ENCODE results near the gene RALGPS1.

DNA sequence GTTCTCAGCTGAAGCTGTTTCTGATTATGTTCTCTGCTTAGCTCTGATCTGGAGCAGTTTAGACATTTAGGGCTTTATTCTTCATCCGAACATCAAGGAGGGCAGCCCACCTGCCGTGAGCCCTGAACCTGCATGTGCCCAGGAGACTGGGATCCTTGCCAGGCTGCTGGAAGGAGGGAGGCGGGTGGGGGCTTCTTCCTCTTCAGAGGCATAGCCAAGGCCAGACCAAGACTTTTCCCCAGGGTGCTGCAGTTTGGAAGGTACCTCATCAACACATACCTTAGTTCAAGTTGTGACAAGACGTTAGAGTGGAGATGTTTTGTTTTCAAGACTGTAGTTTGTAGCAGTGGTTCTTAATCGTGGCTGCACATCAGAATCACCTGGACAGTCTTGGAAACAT, 64.9 kb downstream of the RALGPS1 start:
- TF ChIP-seq, protein P1, sequence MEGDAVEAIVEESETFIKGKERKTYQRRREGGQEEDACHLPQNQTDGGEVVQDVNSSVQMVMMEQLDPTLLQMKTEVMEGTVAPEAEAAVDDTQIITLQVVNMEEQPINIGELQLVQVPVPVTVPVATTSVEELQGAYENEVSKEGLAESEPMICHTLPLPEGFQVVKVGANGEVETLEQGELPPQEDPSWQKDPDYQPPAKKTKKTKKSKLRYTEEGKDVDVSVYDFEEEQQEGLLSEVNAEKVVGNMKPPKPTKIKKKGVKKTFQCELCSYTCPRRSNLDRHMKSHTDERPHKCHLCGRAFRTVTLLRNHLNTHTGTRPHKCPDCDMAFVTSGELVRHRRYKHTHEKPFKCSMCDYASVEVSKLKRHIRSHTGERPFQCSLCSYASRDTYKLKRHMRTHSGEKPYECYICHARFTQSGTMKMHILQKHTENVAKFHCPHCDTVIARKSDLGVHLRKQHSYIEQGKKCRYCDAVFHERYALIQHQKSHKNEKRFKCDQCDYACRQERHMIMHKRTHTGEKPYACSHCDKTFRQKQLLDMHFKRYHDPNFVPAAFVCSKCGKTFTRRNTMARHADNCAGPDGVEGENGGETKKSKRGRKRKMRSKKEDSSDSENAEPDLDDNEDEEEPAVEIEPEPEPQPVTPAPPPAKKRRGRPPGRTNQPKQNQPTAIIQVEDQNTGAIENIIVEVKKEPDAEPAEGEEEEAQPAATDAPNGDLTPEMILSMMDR (IDR thresholded peaks at IDR 0.05; ENCODE audit: low read depth, low read length): no peak
- no peak for TF ChIP-seq EZH2phosphoT487 (IDR thresholded peaks at IDR 0.05; ENCODE audit: low read depth)

Data from OCI-LY3 (cell line).